Neural cell (in vitro differentiated cells): ENCODE measurements around the gene ARHGAP6. TPM values are rescaled to one million over a fixed set of nuclear protein-coding genes. Genes with fewer than 3 reads are reported as not detected.

Experiments
- H2AFZ ChIP-seq: fragments of 200-600, 300-800 bp; sonication (generic), shearing (Covaris generic); 2 replicates; pipeline ENCODE4 v1.6.0; 2014; ENCODE audit warnings: low read depth, mild to moderate bottlenecking, antibody characterized with exemption, low read length, moderate library complexity
- H3F3A ChIP-seq: fragments of 200-600 bp; shearing (Covaris generic); 2 replicates; pipeline ENCODE4 v1.6.1; 2016; ENCODE audit warnings: mild to moderate bottlenecking, moderate library complexity, mixed read lengths, antibody characterized with exemption, low read length; ENCODE audit not compliant: insufficient read depth, poor library complexity, severe bottlenecking
- H3K27ac ChIP-seq: fragments of 200-600, 300-800 bp; sonication (generic), shearing (Covaris generic); 2 replicates; pipeline ENCODE4 v1.5.1; 2014; ENCODE audit warnings: mild to moderate bottlenecking, low read length, moderate library complexity
- H3K27me3 ChIP-seq: fragments of 300-800, 200-600 bp; sonication (generic), shearing (Covaris generic); 2 replicates; pipeline ENCODE4 v1.6.0; 2014; ENCODE audit warnings: mild to moderate bottlenecking, low read depth, low read length, moderate library complexity; ENCODE audit not compliant: insufficient read depth
- H3K36me3 ChIP-seq: fragments of 300-800, 200-600 bp; sonication (generic), shearing (Covaris generic); 2 replicates; pipeline ENCODE4 v1.5.1; 2014; ENCODE audit warnings: mild to moderate bottlenecking, antibody characterized with exemption, low read length, moderate library complexity; ENCODE audit not compliant: insufficient read depth
- H3K4me2 ChIP-seq: fragments of 300-800, 200-600 bp; sonication (generic), shearing (Covaris generic); 2 replicates; pipeline ENCODE4 v1.6.0; 2014; ENCODE audit warnings: mild to moderate bottlenecking, low read length
- H3K4me3 ChIP-seq: fragments of 300-800, 200-600 bp; sonication (generic), shearing (Covaris generic); 2 replicates; pipeline ENCODE4 v1.5.1; 2014; ENCODE audit warnings: mild to moderate bottlenecking, low read length, moderate library complexity
- H3K79me2 ChIP-seq: fragments of 200-600 bp; shearing (Covaris generic); replicated peaks from 2 replicates; pipeline ENCODE4 v1.6.0; 2014; ENCODE audit warnings: mild to moderate bottlenecking, low read length, moderate library complexity; ENCODE audit not compliant: insufficient read depth
- H3K9ac ChIP-seq: fragments of 300-800, 200-600 bp; sonication (generic), shearing (Covaris generic); 2 replicates; pipeline ENCODE4 v1.6.1; 2016; ENCODE audit warnings: mild to moderate bottlenecking, low read length, mixed read lengths
- H3K9me2 ChIP-seq: fragments of 200-600 bp; shearing (Covaris generic); 2 replicates; pipeline ENCODE4 v1.6.1; 2016; ENCODE audit warnings: mild to moderate bottlenecking, low read length, mixed read lengths; ENCODE audit not compliant: insufficient read depth
- H3K9me3 ChIP-seq: fragments of 200-600, 300-800 bp; sonication (generic), shearing (Covaris generic); 2 replicates; pipeline ENCODE4 v1.6.1; 2016; ENCODE audit warnings: mild to moderate bottlenecking, mixed run types, low read length, moderate library complexity, mixed read lengths
- H4K20me1 ChIP-seq: fragments of 200-600 bp; shearing (Covaris generic); 2 replicates; pipeline ENCODE4 v1.6.1; 2016; ENCODE audit warnings: mild to moderate bottlenecking, mixed run types; ENCODE audit not compliant: insufficient read depth
- CTCF ChIP-seq: fragments of 450-650 bp; IDR thresholded peaks from 2 replicates; pipeline ENCODE4 v1.5.1; 2014; ENCODE audit warnings: antibody characterized with exemption, mild to moderate bottlenecking, moderate library complexity; ENCODE audit not compliant: poor library complexity, severe bottlenecking
- EP300 ChIP-seq: fragments of 450-650 bp; conservative IDR thresholded peaks from 2 replicates; pipeline ENCODE4 v1.6.1; 2014; ENCODE audit warnings: antibody characterized with exemption, mild to moderate bottlenecking, moderate library complexity; ENCODE audit not compliant: poor library complexity, severe bottlenecking
- EZH2 ChIP-seq: fragments of 200-600, 300-800 bp; shearing (Covaris generic), sonication (generic); IDR thresholded peaks from 2 replicates; pipeline ENCODE4 v1.6.1; 2014; ENCODE audit warnings: antibody characterized with exemption, low read length, borderline replicate concordance, mild to moderate bottlenecking; ENCODE audit not compliant: insufficient read depth, poor library complexity, severe bottlenecking
- MXI1 ChIP-seq: fragments of 450-650 bp; conservative IDR thresholded peaks from 2 replicates; pipeline ENCODE4 v1.6.1; 2014; ENCODE audit warnings: antibody characterized with exemption, mild to moderate bottlenecking; ENCODE audit not compliant: poor library complexity, severe bottlenecking
- POLR2AphosphoS5 ChIP-seq: IDR thresholded peaks from 2 replicates; pipeline ENCODE4 v1.6.1; 2012
- RAD21 ChIP-seq: fragments of 450-650 bp; conservative IDR thresholded peaks from 2 replicates; pipeline ENCODE4 v1.6.1; 2014; ENCODE audit warnings: antibody characterized with exemption, mild to moderate bottlenecking, moderate library complexity
- REST ChIP-seq: IDR thresholded peaks from 2 replicates; pipeline ENCODE4 v1.6.1; 2012; ENCODE audit warnings: borderline replicate concordance
- SMC3 ChIP-seq: fragments of 450-650 bp; conservative IDR thresholded peaks from 2 replicates; pipeline ENCODE4 v1.6.1; 2014; ENCODE audit warnings: antibody characterized with exemption, mild to moderate bottlenecking, moderate library complexity; ENCODE audit not compliant: poor library complexity
- TAF1 ChIP-seq: IDR thresholded peaks from 2 replicates; pipeline ENCODE4 v1.6.1; 2012; ENCODE audit warnings: low read depth
- polyA plus RNA-seq: library from polyadenylated mRNA; depleted of rRNA; stranded (reverse); fragments of >200 nt; gene quantifications from 2 replicates; pipeline ENCODE4 v1.2.3, GENCODE V29; 2014

The ARHGAP6 gene
- polyA plus RNA-seq, 1 donor from 2014 or later, result 0.40 TPM

GRCh38 chrX:11597479-11597878 is 68.2 kb downstream of the ARHGAP6 start:
- Histone ChIP-seq H2AFZ (no peak overlapping the region), H3K9me2 (no peaks in the 10 kb centered on the region), H3K27ac (no peak overlapping the region), H3K9me3 (no peaks in the 10 kb centered on the region), H3K27me3 (no peaks in the 10 kb centered on the region), H3K9ac (no peak overlapping the region), H3K79me2 (no peaks in the 10 kb centered on the region), H3F3A (no peaks in the 10 kb centered on the region), H3K36me3 (no peaks in the 10 kb centered on the region), H3K4me2 (no peak overlapping the region), H4K20me1 (no peaks in the 10 kb centered on the region), H3K4me3 (no peak overlapping the region)
- TF ChIP-seq RAD21 (no peak), MXI1 (no peak), REST (no peak), TAF1 (no peak), SMC3 (no peak), EZH2 (no peak), EP300 (no peak), POLR2AphosphoS5 (no peak), CTCF (no peak)

- no peaks in the 10 kb centered on the region for H3K9me2 ChIP-seq
- H3K27ac ChIP-seq, result no peak overlapping the region
- no peaks in the 10 kb centered on the region for H4K20me1 ChIP-seq
- H3K36me3 ChIP-seq, result no peaks in the 10 kb centered on the region
- H3K9me3 ChIP-seq, result no peaks in the 10 kb centered on the region
- H2AFZ ChIP-seq, result no peak overlapping the region
- H3K9ac ChIP-seq, result no peak overlapping the region
- H3F3A ChIP-seq, result no peaks in the 10 kb centered on the region
- H3K27me3 ChIP-seq, result no peaks in the 10 kb centered on the region
- TF ChIP-seq REST (no peak), MXI1 (no peak), EP300 (no peak), POLR2AphosphoS5 (no peak), SMC3 (no peak), RAD21 (no peak), TAF1 (no peak), EZH2 (no peak), CTCF (no peak)
- no peak overlapping the region for H3K4me3 ChIP-seq
- H3K4me2 ChIP-seq, result no peak overlapping the region
- no peaks in the 10 kb centered on the region for H3K79me2 ChIP-seq
Observed at GRCh38 chrX:11591723-11592346, 73.9 kb downstream of the ARHGAP6 start.
